Measurements from ENCODE around the gene METTL25B.

Gene METTL25B

DNA sequence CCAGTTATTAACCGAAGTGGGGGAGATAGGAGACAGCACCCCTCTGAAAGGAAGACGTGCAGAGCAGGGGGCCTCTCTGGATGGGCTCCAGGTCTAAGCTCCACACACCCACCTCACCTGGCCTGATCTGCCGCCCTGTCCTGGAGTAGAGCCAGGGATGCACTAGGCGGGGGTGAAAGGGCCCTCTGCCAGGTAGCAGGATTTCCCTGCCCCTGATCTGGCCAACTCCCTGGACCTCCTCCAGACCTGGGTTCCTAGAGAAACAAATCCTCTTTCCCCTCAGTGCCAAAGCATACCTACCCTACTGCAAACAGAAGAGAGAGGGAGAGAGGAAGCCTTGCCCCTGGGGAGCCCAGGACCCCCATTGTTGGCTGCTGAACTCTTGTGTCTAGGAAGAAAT is 24.9 kb upstream of the METTL25B start:
- FAIRE-seq = no peak

DNA sequence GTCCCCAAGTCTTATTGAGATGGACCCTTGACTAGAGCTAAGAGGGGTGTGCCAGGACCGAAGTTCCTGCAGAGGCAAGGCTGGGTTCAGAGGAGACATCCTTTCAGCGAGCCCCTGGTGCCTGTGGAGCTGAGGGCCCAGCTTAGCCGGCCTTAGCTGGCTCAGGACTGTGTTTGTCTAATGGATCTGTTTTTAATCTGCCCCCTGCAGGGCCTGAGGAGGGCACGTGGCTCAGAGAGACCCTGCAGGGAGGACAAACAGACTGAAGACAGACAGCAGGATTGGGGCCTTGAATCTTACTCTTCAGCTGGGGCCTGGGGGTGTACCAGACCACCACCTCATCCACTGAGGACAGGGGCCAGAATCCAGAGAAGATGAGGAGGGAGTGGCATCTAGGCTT is 24.5 kb upstream of the METTL25B start:
- no peak for FAIRE-seq

DNA sequence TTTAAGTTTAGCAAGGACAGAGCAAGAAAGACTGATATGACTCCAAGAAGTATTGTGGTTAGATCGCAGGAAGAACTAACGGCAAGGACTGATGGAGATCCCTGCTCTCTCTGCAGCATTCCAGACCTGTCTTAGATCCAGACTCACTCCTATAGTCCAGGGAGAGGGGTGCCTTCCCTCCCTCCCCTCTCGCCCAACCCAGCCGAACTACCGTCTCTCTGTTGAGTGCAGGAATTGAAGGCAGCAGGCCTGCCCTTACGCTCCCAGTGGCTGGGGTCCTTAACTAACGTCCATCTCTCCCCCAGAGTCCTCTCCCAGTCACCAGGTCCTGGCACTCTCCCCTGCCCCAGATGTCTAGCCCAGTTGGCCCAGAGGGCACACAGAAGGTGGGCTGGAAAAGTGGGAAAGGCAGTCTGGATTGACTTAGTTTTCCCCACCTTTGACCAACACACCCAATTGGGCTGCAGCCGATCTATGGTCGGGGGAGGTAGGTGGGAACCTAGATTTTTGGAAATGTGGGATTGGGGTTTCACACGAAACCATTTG is 24.0 kb upstream of the METTL25B start:
- FAIRE-seq = no peak

DNA sequence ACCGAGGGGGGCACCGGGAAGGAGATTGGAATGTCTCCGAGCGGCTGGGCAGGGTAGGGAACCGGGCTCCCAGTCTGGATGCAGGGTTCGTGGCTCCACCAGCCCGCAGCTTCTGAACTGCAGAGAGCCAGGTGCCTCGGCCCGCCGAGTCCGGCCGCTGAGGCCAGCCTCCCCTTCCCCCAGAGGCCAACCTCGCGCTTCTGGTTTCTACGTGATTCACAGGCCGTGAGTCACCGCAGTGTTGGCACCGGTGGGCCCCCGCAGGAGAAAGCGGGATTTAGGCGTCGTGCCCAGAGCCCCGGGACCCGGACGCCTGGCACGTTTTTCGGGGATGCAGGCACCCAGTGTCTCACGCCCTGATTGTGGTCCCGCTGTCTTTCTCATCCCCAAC is 23.3 kb upstream of the METTL25B start:
- FAIRE-seq = no peak

DNA sequence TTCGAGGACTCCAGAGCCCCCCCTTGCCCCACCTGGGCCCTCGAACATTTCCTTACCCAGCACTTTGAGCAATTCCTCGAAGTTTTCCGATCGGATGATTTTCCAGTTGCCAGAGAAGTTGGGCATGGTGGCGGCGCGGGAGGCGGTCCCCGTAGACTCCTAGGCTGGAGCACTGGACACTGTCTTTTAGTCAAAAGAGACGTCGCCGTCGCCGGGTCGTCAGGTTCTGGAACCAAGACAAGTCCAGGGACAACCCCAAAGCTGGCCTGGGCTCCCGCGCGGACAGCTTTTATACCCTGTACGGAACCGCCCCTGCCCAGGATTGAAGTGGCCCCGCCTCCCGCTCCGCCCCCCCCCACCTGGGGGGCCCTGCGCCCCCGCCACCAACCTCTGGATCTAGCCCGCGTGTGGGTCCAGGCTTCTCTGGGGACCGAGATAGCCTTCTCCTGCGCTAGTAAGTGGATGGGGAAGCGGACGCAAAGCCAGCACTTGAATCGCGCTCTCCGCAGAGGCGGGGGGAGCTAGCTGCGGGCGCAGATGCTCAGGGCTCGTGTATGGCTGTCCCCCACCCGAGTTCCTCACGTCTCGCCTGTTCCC is 22.9 kb upstream of the METTL25B start, which contains the start of gene CRABP2:
Gene CRABP2 (minus strand): TSS at position 263 of the 597 bp plus-strand sequence. CDS start 137 bp downstream, at position 126.
- no peak for FAIRE-seq

DNA sequence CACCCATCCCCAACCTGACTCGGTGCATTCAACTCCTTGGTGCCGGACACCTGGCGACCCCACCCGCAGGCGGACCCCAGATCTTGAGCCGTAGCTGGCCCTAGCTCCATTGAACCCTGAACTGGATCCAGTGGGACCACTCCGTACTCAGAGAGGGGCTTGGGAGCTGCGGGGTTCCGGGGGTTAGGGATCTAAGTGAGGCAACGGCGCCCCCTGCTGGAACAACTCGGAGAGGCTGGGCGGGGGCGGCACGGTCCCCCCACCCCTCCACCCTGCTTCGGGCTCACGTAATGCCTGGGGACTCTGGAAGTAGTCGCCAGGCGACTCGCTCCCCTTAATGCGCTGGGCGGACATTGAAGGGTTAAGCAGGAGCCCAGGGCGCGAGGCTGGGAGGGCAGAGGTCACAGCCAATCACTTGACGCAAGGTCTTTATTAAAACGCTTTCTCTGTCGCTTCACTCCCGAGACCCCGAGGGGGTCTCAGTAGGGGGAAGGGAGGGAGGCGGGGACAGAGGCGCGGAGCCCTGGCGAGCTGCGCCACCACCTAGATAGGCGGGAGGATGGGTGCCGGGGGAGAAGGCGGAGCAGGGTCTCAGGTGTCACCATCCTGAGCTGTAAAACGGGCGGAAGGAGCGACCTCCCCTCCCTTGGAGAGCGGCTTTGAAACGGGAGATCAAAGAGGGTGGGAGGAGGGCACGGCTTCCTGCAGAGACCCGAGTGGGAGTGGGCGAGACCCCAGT is 22.2 kb upstream of the METTL25B start:
- no peak for FAIRE-seq

DNA sequence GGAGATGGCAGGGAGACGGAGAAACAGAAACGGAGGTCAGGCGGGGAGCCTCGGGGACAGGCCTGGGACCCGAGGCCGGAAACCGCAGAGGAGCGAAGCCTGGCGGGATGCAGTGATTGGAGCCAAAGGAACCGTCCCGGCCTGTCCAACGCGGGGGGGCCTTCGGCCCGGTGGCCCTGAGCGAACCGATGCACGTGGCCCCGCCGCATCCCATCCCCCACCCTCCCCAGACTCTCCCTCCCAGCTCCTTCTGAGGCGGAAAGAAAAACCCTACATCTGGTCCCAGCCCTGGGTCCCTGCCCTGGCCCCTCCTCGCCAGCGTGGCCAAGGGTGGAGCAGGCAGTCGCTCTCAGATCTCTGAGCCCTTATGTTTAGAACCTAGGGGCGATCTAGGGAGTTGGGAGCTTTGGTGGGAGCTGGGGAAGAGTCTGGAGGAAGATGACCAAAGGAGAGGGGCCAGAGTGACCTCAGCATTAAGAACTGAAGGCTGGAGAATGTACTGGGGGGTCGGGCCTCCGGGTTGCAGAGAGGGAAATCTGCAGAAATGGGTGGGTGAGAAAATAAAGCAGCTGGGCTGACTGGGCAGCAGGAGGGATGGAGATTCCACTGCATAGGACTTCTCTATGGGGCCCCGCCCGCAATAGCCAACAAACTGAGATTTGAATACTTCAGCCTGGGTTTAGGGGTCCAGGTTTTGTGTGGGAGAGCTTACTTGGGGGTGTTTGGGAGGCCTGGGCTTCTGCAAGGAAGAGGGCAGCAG is 21.4 kb upstream of the METTL25B start:
- FAIRE-seq = peak; percentile 26

DNA sequence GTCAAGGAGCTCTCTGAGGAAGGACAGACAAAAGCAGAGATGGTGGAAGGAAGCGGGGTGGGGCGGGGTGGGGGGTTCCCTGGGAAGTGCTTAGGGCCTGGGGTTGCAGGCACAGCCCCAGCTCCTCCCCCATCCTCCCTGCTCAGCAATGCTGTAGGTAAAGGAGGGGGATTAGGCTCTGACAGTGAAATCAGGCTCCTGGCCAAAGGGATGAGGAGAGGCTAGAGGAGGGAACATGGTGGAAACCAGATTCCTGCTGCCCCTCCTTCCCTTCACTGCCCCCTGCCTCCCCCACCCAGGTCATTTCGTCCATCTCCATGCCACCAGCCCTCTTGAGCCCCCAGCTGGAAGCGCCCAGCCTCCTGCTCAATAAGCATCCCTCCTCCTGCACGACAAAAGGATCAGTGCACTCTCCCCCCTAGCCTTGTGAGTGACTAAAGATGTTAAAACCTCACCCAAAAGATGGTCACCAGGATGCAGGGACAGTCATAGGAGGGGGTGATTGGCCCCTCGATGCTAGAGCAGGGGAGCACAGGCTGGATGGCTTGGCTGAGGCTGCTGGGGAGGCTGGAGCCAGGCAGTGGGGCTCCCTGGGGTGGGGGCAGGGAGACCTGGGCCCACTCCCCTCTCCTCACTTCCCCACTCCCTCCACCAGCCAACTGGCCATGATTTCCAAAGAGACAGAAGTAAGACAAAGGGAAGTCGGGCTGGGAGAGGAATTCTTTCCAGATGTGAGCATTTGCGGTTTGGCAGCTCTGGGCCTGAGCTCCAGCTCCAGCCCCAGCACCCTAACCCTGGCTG is 20.7 kb upstream of the METTL25B start:
- FAIRE-seq = no peak

DNA sequence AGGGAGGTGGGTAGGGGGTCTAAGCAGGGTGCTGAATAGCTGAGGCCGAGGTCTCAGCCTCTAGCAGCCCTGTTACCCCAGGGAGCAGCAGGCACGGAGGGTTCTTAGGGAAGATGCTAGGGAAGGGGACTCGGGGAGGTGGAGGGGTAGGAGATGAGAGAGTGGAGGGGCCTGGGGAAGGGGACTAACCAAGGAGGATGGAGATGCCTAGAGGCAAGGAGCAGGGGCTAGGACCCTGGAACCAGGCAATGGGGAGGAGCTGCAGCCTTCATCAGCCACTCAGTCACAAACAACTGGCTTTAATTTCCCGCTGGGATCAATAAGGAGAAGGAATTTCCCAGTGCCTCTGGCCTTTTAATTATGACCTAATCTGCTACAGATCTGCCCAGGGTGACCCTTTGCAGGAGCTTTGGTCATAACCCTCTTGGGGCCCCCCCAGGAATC is 20.0 kb upstream of the METTL25B start:
- FAIRE-seq = no peak

DNA sequence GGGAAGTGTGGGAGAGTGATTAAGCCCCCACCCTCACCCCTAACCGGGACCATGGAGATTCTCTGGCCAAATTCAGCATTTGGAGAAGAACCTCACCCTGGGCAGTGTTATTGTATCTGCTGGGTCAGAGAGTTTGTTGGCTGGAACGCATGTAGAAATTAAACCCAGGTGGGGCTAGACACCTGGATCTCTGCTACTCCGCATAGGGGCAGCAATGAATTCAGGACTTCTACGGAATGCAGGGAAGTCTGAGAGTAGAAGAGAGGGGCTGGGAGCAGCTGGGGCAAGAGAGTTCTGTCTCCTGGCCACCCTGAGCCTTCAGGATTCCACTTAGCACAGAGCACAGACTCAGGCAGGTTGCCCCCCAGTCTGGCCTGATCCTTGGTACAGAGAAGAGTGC is 19.2 kb upstream of the METTL25B start:
- no peak for FAIRE-seq

DNA sequence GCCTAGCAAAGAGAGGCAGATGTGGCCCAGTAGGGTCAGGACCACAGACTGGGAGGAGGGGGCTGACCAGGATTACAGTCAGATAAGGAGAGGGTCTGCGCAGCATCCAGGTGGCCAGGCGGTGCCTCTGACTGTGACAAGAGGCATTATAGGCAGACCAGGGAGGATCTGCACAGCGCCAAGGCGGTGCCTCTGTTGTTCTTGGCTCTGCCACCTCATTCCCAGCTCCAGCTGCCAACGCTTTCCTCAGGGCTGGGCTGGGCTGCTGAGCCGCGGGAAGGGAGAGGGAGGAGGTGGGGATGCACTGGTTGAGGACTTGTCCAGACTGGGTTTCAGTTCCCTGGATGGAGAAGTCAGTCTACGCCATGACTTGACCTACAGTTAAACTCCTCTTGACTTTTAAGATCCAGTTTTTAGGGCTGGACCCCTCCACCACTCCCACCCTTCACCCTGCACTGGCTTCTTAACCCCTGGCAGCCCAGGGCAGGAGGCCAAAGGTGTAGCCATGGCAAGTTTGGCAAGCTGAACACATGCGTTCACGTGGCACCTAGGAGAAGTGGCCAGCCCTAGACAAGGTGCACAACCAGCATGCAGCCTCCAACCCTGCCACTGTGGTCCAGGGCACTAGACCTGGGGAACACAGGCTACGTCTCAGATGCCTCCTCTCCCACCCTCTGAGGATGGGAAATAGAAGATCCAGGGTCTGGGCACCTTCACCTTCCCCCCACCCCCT is 18.3 kb upstream of the METTL25B start:
- no peak for FAIRE-seq

DNA sequence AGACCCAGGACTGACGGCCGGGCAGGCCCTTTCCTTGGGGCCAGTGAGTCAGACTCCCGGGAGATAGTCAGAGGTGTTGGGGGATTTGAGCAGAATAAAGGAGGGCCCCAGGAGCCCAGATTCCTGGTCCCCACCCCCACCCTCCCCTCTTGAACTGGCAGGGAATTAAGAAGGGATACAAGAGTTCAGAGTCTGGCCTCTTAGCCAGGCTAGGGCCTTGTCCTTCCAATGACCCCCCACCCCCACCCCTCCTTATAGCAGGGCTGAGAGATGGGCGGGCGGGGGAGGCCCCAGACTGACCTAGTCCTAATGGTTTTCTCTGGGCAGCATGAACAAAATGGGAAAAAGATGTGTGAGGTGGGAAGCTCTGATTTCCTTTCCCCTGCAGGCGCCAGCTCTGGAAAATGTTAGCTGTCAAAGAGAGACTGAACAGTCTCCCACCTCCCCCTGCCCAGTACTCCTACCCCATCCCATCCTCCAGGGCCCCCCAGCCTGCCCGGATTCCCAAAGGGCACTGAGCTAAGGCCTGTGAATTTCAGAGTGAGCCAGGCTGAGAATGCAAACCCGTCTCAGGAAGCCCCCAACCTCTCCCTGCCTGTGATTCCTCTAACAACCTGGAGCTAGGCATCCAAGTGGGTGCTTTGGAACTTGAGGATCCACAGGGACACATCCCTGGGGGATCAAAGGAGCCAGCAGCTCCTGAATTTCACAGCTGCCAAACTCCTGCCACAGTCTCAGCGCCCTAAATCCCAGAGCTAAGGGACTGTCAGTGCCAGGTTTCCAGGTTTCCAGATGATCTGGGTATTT is 17.1 kb upstream of the METTL25B start:
- FAIRE-seq = no peak

DNA sequence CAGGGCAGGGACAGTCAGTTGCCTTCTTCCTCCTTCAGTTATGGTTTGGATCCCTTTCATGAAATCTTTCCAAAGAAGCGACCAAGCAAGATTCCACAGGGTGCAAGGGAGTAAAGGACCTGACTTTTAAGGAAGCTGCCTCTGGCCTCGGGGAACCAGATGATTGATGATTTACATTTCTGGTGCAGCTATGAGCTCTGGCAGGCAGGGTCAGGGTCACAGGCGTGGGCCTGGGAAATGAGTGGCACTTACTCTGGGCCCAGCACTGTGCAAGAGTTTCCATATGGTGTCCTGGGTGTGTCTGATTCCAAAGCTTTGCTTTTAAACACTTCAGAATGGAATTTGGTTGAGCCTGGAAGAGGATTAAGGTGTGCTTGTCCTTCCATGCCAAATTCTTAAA is 15.6 kb upstream of the METTL25B start:
- no peak for FAIRE-seq

DNA sequence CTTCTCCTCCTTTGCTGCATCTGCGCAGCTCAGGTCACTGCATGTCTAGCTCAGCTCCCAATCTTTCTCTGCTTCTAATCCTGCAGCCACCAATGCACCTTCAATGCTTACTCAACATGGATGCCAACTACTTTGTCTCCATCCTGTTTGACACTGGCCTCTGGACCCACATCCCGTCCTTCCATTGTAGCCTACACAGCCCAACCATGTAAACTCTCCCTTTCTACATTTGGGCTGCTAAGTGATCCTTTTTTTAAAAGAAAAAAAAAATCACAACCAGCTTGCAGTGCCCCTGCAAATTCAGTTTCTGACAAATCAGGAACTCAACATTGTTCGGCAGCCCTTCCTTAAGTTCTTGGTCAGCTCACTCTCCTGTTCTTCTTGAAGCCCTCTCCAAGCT is 13.4 kb upstream of the METTL25B start:
- no peak for FAIRE-seq

DNA sequence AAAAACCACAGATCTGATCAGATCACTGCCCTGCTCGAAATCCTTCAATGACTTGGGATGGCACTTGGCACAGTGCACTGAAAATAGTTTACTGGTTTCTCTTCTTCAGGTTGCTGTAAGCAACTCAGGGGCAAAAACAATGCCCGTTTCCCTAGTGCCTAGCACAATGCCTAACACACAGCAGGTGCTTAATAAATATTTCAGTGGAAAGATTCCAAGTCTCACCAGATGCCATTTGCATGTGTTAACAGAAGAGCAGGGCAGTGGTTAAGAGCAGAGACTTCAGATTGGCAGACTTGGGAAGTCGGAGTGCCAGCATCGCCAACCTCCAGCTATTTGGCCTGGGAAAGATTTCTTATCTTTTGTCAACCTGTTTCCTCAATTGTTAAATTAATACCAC is 10.9 kb upstream of the METTL25B start:
- FAIRE-seq = no peak

DNA sequence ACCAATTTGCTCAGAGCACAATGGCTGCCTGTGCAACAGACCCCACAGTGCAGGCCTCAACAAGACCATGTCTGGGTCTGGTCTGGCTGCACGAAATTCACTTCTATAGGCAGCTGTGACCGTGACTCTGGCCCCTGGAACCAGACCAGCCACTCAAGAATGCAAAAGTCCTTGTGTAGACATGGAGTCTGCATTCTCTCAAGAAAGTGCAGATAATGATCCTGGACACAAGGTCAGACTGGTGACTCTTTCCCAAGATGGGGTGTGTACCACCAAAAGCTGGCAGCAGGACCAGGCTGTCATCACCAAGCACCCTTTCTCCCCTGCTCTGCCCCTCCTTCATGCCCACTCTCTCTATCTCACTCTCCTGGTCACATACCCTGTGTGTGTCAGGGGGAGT is 7.1 kb upstream of the METTL25B start:
- FAIRE-seq = no peak

DNA sequence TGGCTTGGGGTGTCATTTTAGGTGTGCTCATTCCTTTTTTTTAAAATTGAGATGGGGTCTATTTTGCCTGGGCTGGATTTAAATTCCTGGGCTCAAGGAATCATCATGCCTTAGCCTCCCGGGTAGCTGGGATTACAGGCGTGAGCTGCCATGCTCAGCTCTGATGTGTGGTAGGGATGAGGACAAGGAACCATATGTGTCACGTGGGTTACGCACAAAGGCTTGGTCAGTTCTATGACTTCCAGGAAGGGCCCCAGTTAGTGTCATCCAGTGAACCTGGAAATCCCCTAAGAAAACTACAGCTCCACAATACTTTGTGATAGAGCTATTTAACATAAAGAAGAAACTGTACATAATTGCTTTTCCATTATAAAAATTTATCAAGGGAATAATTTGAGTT is 6.7 kb upstream of the METTL25B start:
- no peak for FAIRE-seq

DNA sequence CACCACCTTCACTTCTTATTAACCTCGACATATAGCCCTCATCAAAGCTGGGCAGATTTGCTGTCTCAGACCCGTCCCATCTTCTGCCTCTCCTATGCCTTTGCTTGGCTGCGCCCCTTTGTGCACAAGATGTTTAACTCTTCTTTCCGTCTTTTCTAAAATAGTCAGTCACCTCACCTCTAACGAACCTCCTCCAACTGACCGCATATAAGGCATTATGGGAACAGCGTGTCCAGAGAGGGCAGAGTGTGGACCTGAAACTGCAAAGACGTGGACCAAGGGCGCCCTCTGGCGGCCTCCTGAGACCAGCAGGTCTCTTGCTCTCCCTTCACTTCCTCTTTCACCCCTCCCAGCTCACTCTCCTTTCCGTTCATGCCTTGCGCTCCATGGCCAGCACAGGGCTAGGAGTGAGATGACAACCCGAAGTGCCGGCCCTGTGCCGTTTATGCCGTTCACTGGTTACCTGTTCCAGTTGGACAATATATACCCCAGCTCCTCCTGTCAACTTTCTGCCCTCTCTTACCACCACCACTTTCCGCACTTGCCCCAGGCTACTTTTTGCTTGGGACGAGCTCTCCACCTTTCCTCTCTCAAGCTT is 2.5 kb upstream of the METTL25B start:
- FAIRE-seq = no peak

DNA sequence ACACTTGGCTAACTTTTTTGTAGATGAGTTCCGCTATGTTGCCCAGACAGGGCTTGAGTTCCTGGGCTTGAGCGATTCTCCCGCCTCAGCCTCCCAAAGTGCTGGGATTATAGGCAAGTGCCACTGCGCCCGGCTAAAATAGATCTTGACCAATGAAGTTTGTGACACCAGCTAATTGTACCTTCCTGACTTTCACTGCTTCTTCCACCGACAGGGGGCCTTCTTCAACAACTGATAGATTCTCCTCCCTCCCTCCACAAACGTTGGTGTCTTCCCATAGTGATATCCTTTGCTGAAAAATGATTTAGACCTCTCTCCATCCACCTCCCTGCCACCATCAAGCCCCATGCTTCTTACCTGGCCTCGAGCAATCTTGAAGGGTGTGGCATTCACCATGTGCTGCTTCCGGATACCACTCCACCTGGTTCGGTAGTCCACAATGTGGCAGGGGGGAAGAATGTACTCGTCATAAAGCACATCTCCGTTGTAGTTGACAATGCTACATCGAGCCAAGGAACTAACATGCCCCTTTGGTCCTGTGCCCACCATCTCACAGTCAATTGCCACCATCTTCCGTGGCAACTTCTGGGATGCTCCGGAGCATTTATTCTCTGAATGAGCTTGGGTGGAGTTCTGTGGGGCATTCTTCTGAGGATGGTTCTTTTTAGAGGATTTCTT is 1.6 kb upstream of the METTL25B start:
- no peak for FAIRE-seq

DNA sequence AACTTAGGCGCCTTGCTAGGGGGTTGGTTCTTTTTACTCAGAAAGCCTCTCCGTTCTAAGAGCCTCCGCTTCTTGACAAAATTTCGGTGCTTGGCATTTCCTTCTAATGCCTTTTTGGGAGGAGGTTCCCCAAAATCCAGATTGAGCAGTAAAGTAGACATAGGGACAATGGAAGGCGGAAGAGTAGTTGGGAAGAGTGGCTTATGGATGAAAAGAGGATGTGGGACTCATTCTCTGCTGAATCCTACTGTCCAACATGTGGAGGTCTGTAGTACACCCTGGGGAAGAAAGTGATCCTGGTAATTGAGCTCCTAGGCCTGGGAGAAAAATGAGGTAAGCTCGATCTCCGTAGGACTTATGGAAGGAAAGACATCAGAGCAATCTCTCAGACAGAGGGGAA is 777 bp upstream of the METTL25B start:
- FAIRE-seq = no peak

All from endometrium (tissue), 2 donors.